Activated T-cell treated with anti-CD3 and anti-CD28 coated beads, Interleukin-2, amount 50 U/mL, for 72 hours (primary cell): ENCODE measurements around the gene BAG5. TPM values are rescaled to one million over a fixed set of nuclear protein-coding genes. Genes with fewer than 3 reads are reported as not detected.

Experiments used
- ATAC-seq, 2 donors: fragments of 150-1000 bp; cut with Tn5 transposase; replicated peaks in 1 of 2; 2 replicates each; pipeline ENCODE4 v1.10.0; 2021; ENCODE audit warnings: moderate library complexity in 2 of 2, mild to moderate bottlenecking in 1 of 2
- DNase-seq, 2 donors: peaks; one replicate each; pipeline ENCODE4 v3.0.0; 2021 to 2022; ENCODE audit warnings: mixed read lengths in 1 of 2
- H3K27ac Mint-ChIP-seq: one replicate; pipeline ENCODE4 v1.8.0; 2022; ENCODE audit warnings: mild to moderate bottlenecking, moderate library complexity, mixed read lengths
- H3K27me3 Mint-ChIP-seq: one replicate; pipeline ENCODE4 v1.8.0; 2022; ENCODE audit warnings: low read depth, mixed read lengths
- H3K36me3 Mint-ChIP-seq, 2 donors: one replicate each; pipeline ENCODE4 v1.8.0; 2022; ENCODE audit warnings: mixed read lengths in 2 of 2, mild to moderate bottlenecking in 1 of 2; ENCODE audit not compliant: insufficient read depth in 2 of 2
- H3K4me1 Mint-ChIP-seq: one replicate; pipeline ENCODE4 v1.8.0; 2022; ENCODE audit warnings: low read depth, mixed read lengths
- H3K4me3 Mint-ChIP-seq, 2 donors: one replicate each; pipeline ENCODE4 v1.8.0; 2022; ENCODE audit warnings: mild to moderate bottlenecking in 2 of 2, mixed read lengths in 2 of 2, moderate library complexity in 2 of 2
- H3K9me3 Mint-ChIP-seq, 2 donors: one replicate each; pipeline ENCODE4 v1.8.0; 2022; ENCODE audit warnings: mixed read lengths in 2 of 2
- total RNA-seq, 2 donors: library from RNA; stranded (reverse); gene quantifications; one replicate each; pipeline ENCODE4 v1.2.3, GENCODE V29; 2022

Gene BAG5
- total RNA-seq, 2 donors from 2014 or later = 29.3 TPM

DNA sequence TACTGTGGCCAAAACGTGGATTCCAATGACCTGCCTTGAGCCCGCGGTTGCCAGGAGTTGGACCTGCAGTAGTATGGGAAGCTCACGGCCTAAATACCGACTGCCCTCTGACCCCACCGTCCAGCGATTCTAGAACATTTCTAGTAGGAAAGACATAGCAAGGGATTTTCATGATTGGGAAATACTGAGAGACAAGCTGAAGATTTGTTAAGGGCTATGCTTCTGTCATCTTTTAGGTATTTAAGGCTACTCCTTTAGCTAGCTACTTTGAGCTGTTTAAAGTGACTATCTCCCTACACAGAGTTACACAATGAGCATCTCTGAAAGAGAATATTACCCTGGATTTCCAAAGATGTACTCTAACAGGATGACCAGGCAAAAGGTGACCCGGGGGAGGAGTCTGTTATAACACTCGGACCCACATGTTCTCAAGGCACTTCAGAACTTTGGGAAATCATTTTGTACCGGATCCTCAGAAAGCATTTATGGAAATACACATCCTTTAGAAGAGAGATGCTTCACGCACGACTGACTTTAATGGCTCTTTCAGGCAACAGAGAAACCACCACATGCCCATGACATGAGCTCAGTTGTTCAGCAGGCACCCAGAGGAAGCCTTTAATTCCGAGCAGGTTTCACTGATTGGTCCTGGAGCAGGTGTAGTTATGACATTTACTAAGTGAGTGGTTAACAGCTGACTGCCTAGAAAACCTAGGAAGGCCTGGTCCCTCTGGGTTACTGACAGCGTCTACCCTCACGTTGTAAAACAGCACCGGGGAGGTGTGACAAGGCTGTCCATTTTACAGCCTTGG lies 4.2 kb downstream of the BAG5 start:
- peaks cover 9 to 10% of the 10 kb centered on the region in 2 donors for H3K36me3 Mint-ChIP-seq

DNA sequence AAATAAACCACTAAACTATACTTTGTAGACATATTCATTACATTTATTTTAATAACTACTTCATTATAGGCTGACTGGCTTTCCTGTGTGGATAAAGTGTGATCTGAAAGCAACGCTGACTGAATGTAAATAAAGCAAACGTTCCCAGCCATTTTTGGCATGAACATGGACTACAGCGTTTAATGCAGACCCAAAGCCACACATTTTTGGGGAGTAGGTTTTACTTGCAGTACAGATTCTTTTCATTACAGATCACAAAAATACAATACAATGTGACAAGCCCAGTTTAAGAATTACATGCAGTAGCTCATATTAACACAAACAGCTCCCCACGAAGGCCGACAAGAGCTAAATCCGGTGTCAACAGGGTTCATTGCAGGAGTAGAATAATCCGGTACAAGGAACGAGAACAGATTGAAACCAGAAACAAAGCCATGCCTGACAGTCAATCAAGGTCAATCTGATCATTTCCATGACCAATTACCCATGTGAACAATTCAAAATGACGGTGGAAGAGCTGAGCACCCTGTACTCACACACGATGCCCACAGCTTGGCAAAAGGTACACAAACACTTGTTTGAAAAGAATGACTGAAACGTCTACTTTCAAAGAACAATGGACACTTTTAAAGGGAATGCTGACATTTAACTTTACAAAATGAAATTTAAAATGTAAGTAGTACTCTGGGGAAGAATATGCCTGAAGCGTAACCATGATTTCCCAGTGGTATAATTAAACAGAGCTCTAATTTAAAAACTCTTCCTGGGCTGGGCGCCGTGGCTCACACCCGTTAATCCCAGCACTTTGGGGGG lies 5.3 kb downstream of the BAG5 start:
- ATAC-seq (no peak), DNase-seq (no peak)
- H3K36me3 Mint-ChIP-seq = peaks cover 8 to 10% of the 10 kb centered on the region in 2 donors
- peaks cover 43% of the 10 kb centered on the region for H3K4me1 Mint-ChIP-seq
- H3K4me3 Mint-ChIP-seq = no peak overlapping the region
- H3K27ac Mint-ChIP-seq = peak overlapping the region; percentile 50
- no peaks in the 10 kb centered on the region for H3K27me3 Mint-ChIP-seq
- H3K9me3 Mint-ChIP-seq = no peaks in the 10 kb centered on the region

More for the DNA sequence above, 4.2 kb downstream of the BAG5 start:
- no peak for DNase-seq
- Mint-ChIP-seq H3K27ac (peak overlapping the region; percentile 51), H3K4me1 (peaks cover 43% of the 10 kb centered on the region), H3K9me3 (no peaks in the 10 kb centered on the region), H3K27me3 (no peaks in the 10 kb centered on the region), H3K4me3 (peak overlapping the region in 1 of 2 donors; percentile 31)
- no peak for ATAC-seq

DNA sequence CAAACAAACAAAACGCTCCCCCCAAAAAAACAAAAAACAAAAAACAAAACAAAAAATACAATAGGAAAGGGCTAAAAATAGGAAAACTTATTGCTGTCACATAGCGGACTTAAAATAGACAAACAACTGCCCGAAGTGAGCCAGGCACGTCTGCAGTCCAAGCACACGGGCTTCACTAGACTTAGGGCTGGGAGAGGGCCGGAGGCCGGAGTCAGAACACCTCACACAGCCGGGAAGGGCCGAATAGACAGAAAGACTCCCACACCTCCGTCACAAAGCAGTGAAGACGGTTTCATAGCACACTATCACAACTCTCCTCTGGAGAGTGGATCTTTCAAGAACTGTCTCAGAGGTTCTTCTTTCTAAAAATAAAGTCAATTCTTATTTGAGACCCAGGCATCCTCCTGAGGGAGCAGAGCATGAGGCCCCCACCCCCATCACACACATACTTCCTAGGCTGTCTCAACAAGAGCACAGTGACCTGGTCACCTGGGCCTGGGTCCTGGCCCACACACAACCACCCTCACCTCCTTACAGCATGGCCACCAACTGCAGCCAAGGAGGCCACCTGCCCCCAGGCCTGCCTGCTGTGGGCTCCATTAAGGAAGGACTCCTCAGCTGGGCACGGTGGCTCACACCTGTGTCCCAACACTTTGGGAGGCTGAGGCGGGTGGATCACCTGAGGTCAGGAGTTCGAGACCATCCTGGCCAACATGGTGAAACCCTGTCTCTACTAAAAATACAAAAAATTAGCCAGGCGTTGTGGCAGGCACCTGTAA lies 6.7 kb downstream of the BAG5 start:
- no peak for ATAC-seq
- Mint-ChIP-seq H3K4me3 (no peak overlapping the region), H3K27ac (peak overlapping the region; percentile 72), H3K27me3 (no peaks in the 10 kb centered on the region), H3K4me1 (peaks cover 31% of the 10 kb centered on the region), H3K36me3 (peaks cover 1 to 7% of the 10 kb centered on the region in 2 donors), H3K9me3 (no peaks in the 10 kb centered on the region)
- DNase-seq = no peak

DNA sequence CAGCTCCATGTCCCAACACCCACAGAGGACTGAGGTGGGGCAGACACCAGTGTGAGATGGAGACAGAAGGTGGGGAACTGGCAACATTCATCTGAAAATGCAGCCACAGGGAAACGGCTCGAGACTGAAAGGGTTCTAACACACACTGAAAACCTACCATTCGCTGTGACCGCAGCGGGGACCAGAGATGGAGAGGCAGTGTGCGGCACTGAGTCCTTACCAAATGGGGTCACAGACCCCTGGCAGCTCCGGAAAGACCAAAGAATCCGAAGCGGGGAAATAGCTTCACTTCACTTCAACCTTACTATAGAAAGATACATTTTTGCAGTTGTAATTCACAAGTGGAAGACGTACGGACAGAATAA lies 9.6 kb downstream of the BAG5 start:
- H3K27me3 Mint-ChIP-seq = no peaks in the 10 kb centered on the region
- H3K27ac Mint-ChIP-seq = no peak overlapping the region
- DNase-seq = no peak
- no peak for ATAC-seq
- H3K36me3 Mint-ChIP-seq = no peaks in the 10 kb centered on the region
- peaks cover 2% of the 10 kb centered on the region for H3K4me1 Mint-ChIP-seq
- H3K9me3 Mint-ChIP-seq = no peaks in the 10 kb centered on the region
- H3K4me3 Mint-ChIP-seq = no peak overlapping the region

DNA sequence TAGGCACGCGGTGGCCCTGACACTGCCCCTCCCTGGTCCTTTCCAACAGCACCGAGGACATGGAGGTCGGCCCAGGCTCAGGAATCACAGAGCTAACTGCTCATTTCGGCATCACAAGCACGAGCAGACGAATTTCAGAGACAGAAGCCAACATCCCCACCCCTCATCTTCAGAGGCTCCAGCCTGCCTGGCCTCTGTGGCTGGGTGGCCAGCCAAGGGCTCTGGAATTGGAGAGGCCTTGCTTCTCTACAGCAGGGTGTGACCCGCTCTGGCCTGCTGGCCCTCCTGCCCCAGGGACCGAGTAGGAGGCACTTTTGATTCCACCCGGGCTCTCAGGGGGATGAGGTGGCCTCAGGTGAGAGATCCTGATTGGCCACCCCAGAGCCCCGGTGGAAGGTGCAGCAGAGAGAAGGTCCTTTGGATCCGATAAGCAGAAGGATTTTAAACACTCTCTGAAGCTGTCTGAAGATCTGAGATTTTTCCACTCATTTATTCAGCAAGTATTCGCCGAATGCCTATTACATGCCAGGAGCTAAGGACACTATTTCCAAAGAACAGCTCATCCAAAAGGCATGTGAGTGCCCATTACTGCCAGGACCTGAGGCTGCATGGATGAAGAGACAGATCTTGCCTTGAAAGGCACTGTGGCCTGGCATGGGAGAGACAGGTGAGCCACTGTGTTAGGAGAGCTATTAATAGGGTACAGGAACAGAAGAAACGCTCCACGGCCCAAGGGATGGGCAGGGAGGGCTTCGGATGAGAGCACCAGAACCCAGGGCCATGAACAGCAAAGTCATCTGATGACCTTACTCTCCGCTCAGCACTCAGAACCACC lies 10.2 kb downstream of the BAG5 start:
- H3K4me3 Mint-ChIP-seq = no peak overlapping the region
- no peaks in the 10 kb centered on the region for H3K4me1 Mint-ChIP-seq
- H3K27me3 Mint-ChIP-seq = no peaks in the 10 kb centered on the region
- no peaks in the 10 kb centered on the region for H3K9me3 Mint-ChIP-seq
- no peaks in the 10 kb centered on the region for H3K36me3 Mint-ChIP-seq
- DNase-seq (no peak), ATAC-seq (no peak)
- H3K27ac Mint-ChIP-seq = no peak overlapping the region

DNA sequence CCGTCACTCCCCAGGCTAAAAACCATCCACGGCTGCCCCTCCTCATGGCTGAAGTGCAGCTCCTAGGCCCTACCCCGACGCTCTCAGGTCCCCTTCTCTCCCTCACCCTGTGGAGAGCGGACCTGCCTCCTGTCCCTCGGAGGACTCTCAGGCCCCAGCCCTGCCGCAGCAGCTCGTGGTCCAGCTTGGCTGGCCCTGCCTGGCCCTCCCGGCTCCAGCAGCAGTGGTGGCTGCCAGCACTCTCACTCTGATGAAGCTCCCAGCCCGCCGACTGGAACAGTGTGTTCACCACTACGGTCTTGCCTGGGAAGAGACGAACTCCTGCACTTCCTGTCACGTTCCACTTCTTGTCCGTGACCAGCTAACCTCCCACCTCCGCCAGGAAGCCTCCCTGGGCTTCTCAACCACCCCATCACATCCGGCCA lies 11.1 kb downstream of the BAG5 start:
- Mint-ChIP-seq H3K27me3 (no peaks in the 10 kb centered on the region), H3K4me3 (no peak overlapping the region), H3K9me3 (no peaks in the 10 kb centered on the region), H3K27ac (no peak overlapping the region), H3K36me3 (no peaks in the 10 kb centered on the region), H3K4me1 (no peaks in the 10 kb centered on the region)
- ATAC-seq = no peak
- no peak for DNase-seq

DNA sequence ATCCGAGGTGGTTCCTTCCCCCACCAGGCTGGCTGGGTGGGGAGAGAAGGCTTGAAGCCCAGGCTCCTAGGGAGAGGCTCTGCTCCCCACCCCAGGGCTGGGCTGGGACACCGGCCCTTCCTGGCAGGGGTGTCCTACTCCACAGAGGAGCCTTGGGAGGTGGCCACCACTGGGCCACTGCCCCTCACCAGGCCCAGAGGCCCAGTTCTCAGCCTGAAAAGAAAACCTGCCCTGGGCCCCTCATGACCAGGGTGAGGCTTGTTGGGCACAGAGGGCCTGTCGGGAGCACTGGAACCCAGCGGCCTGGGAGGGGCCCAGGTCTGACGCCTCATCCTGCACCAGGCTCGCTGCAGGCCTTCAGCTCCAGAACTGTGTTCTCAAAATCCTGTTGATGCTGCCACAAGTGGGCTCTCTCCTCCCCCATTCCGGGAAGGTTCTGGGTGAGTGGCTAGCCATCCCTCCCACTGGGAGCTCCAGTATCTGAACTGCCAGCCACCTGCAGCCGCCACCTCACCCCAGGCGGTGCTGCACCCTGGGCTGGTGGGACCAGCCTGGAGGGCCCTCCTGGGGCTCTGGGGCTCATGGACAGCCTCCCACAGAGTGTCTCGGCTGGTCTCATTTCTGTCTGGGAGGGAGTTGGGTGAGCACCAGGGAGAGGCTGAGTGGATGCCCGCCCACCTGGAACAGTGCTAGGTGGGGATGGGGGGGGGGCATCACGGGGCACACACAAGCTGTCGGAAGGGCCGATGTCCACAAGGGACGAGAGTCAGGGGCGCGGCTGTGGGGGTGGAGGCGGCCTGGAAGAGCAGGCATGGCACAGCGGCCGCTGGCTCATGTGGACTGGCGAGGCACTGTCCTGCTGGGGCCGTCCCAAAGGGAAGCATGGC lies 11.8 kb downstream of the BAG5 start:
- H3K4me3 Mint-ChIP-seq = no peak overlapping the region
- no peaks in the 10 kb centered on the region for H3K27me3 Mint-ChIP-seq
- H3K36me3 Mint-ChIP-seq = no peaks in the 10 kb centered on the region
- no peak overlapping the region for H3K27ac Mint-ChIP-seq
- ATAC-seq = no peak
- H3K4me1 Mint-ChIP-seq = no peaks in the 10 kb centered on the region
- H3K9me3 Mint-ChIP-seq = no peaks in the 10 kb centered on the region
- no peak for DNase-seq

DNA sequence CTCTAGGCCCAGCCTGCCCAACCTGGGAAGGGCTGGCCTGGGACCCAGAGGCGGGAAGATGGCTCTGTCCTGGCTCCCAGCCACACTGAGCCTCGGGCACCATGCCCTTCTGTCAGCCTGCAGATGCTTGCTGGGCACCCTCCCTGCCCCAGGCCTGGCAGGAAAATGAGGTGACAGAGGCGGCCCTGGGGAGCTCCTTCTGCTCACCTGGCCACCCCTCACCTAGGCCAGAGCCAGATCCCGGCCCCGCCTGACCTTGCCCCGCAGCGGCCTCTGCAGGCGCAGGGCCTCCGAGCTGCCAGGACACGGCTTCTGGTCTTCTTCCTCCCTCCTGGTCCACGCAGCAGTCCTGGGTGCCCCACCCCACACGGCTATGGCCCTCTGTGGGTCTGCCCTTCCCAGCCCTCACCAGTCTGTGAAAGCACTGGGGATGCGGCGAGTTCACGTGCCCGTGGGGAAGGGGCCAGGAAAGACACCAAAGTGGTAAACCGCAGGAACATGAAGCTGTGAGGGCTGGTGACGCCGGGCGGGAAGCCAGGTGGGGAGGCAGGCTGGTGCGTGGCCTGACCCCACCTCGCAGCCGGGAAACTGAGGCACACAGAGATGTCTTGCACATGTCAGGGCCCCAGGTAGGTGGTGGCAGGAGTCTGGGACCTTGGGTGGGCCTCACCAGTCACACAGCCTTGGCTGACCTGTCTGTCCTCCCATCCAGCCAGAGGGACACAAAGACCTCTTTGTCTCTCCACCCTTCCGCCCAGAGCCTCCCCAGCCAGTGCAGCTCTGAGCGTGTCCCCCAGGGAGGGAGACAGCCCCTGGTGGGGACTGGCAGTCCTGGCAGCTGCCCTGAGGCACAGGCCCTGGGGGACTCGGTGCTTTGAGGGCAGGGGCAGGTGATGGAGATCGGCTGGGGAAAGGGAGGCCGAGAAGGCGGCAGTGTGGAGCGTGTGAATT lies 12.8 kb downstream of the BAG5 start:
- no peak overlapping the region for H3K4me3 Mint-ChIP-seq

DNA sequence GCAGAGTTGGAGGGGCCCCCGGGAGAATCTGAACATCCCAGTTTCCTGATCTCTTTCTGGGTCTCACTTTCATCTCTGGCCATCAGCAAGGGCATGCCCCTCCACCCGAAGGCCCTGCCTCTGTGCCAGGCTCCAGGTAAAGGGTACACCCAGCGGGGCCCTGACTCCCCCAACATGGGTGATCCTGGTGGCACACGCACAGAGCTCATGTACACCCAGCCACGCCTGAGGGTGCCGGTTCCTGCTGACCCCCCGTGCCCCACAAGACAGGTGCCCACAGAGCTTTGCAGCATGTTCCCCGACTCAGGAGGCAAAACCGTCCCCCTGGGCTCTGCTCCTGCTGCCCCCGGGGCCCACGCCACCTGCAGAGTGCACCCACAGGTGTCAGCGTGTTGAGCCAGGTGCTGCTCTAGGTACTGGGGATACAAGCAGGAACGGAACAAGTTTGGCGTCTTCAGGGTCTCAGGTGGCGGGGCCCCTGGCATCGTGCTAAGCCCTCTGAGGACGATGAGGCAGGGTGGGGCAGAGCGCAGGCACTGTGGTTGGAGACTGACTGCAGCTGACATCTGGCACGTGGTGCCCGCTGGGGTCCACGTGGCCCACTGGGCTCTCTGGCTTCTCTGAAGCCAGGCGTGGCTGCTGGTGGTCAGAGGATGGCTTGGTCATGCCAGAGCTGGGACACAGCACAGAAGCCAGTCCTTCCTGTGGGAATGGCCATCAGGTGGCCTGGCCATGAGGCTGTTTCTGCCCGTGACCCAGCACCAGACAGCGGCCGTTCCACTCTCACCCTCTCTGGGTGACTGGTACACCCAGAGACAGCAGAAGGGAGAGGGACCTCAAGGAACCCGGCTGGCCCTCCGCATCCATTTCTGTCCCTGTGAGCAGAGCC lies 13.8 kb downstream of the BAG5 start:
- Mint-ChIP-seq H3K27ac (no peak overlapping the region), H3K36me3 (no peaks in the 10 kb centered on the region), H3K4me3 (no peak overlapping the region), H3K4me1 (no peaks in the 10 kb centered on the region), H3K9me3 (no peaks in the 10 kb centered on the region), H3K27me3 (no peaks in the 10 kb centered on the region)
- no peak for ATAC-seq
- no peak for DNase-seq

More for the DNA sequence above, 12.8 kb downstream of the BAG5 start:
- H3K36me3 Mint-ChIP-seq = no peaks in the 10 kb centered on the region
- H3K4me1 Mint-ChIP-seq = no peaks in the 10 kb centered on the region
- ATAC-seq (no peak), DNase-seq (no peak)
- H3K27me3 Mint-ChIP-seq = no peaks in the 10 kb centered on the region
- H3K27ac Mint-ChIP-seq = no peak overlapping the region
- no peaks in the 10 kb centered on the region for H3K9me3 Mint-ChIP-seq

DNA sequence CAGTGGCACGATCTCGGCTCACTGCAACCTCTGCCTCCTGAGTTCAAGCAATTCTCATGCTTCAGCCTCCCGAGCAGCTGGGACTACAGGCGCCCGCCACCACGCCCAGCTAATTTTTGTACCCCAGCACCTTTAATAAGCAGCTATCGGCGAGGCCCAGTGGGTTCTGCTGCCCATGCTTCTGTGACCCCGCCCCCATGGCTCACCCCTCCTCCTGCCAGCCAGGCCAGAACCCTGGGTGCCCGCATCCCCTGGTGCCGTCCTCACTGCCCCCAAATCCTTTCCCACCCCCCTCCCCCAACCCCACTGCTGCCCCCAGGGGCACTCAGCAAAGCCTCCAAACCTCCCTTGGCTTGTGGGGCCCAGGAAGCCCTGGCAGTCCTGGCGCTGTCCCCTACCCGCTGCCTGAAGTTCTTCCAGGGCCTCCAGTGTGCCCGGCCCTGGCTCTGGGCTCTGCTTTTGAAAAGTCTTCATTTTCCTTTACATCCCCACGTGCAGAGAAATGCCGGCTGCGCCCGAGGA lies 14.5 kb downstream of the BAG5 start:
- H3K9me3 Mint-ChIP-seq = no peaks in the 10 kb centered on the region
- H3K36me3 Mint-ChIP-seq = no peaks in the 10 kb centered on the region
- ATAC-seq (no peak), DNase-seq (no peak)
- H3K27ac Mint-ChIP-seq = no peak overlapping the region
- H3K4me1 Mint-ChIP-seq = no peaks in the 10 kb centered on the region
- no peaks in the 10 kb centered on the region for H3K27me3 Mint-ChIP-seq
- no peak overlapping the region for H3K4me3 Mint-ChIP-seq
